ENCODE data around the gene NYAP2.

- no peak for TF ChIP-seq CTCF (IDR thresholded peaks at IDR 0.05)
- TF ChIP-seq EZH2phosphoT487 (IDR thresholded peaks at IDR 0.05), result no peak
- no peak for TF ChIP-seq EZH2 (IDR thresholded peaks at IDR 0.05)
Observed at GRCh38 chr2:225612636-225613035, 213.1 kb downstream of the NYAP2 start.
